ENCODE measurements around the gene MICAL2.

Gene MICAL2

GRCh38 chr11:12167061-12168000 is 56.9 kb downstream of the MICAL2 start (continued):
- TF ChIP-seq ZNF626 (tag by site-specific recombination; IDR thresholded peaks at IDR 0.05) (no peak), ZNF19 (tag by site-specific recombination; IDR thresholded peaks at IDR 0.05; ENCODE audit: low read depth) (no peak), ZNF140 (tag by site-specific recombination; IDR thresholded peaks at IDR 0.05) (no peak), ZNF558 (tag by site-specific recombination; IDR thresholded peaks at IDR 0.05) (no peak), ZNF621 (tag by site-specific recombination; IDR thresholded peaks at IDR 0.05) (no peak), ZNF629 (tag by site-specific recombination; IDR thresholded peaks at IDR 0.05) (peak; percentile 83), ZNF280D (tag by site-specific recombination; IDR thresholded peaks at IDR 0.05) (no peak), ZNF514 (tag by site-specific recombination; IDR thresholded peaks at IDR 0.05) (no peak), ZNF624 (tag by site-specific recombination; IDR thresholded peaks at IDR 0.05) (no peak), ZNF391 (tag by site-specific recombination; IDR thresholded peaks at IDR 0.05; ENCODE audit: borderline replicate concordance, low read depth) (no peak), KLF10 (tag by site-specific recombination; IDR thresholded peaks at IDR 0.05) (no peak), ZBTB21 (tag by site-specific recombination; IDR thresholded peaks at IDR 0.05) (no peak; the same call in 1 of the 2 replicates), ZNF544 (tag by site-specific recombination; IDR thresholded peaks at IDR 0.05) (no peak), KLF17 (tag by site-specific recombination; IDR thresholded peaks at IDR 0.05) (no peak; the same call in none of the 2 replicates), ZNF645 (tag by site-specific recombination; IDR thresholded peaks at IDR 0.05) (no peak), ZBTB11 (tag by site-specific recombination; conservative IDR thresholded peaks at IDR 0.05; ENCODE audit: low read depth) (no peak), ZNF785 (tag by site-specific recombination; IDR thresholded peaks at IDR 0.05) (no peak), ZFP37 (tag by site-specific recombination; IDR thresholded peaks at IDR 0.05) (0 out of 2 replicates have a peak, but pooled peaks have one; percentile 52), FEZF1 (tag by site-specific recombination; IDR thresholded peaks at IDR 0.05) (peak; percentile 70), MEIS1 (CRISPR knock-in tag; IDR thresholded peaks at IDR 0.05; ENCODE audit: borderline replicate concordance) (no peak), ZBTB10 (tag by site-specific recombination; IDR thresholded peaks at IDR 0.05) (no peak), ZNF148 (tag by site-specific recombination; IDR thresholded peaks at IDR 0.05; ENCODE audit: borderline replicate concordance) (no peak), ZNF292 (tag by site-specific recombination; IDR thresholded peaks at IDR 0.05; ENCODE audit: borderline replicate concordance, low read depth) (no peak), ZNF433 (tag by site-specific recombination; IDR thresholded peaks at IDR 0.05; ENCODE audit: low read depth) (no peak), ZBTB20 (tag by site-specific recombination; IDR thresholded peaks at IDR 0.05) (peak; percentile 50; the same call in 1 of the 2 replicates)

Measured in HEK293 (cell line).